NCI-H226 (cell line): Measurements from ENCODE around the gene FIBCD1.

Source experiments
- DNase-seq: peaks from one replicate; pipeline ENCODE4 v3.0.0-alpha.2; 2015

Gene FIBCD1

DNA sequence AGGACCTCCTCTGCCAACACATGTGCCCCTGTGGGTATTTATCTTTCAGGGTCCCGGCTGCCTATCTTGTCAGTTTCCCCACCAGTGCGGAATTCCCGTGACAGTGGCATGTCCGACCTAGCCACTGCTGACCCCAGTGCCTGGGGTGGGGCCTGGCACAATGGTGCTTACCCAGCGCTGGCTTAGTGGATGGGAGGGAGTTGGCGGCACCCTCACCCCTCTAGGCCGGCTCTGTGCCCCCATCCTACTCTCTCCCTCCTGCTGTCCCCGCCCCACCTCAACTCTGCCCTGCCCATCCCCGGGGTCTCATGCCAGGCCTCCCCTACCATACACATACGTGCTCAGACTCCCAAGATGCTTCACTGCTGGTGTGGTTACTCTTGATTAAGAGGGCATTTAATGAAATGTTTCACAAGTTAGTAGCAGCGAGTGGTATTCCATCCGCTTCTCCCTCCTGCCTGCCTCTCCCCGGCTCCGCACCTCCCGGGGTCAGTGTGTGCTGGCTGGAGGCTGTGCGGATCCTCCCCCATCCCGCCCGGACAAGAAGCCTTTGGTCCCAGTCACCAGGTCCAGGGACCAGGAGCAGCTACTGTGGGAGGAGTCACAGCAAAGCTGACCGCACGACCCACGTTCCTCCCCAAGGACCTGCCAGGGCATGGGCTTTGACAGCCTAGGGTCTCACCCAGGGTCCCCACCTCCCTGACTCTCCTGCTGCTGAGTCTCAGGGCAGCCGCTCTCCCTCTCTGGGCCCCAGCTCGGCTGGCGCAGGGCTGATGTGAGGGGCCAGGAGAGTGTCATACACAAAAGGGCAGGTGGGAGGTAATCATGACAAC lies 32.9 kb downstream of the FIBCD1 start:
- DNase-seq = no peak

GRCh38 chr9:130905125-130905901 lies 33.7 kb downstream of the FIBCD1 start:
- DNase-seq = no peak

- DNase-seq = no peak
Observed at GRCh38 chr9:130904070-130905044, 34.7 kb downstream of the FIBCD1 start.

- no peak for DNase-seq
Observed at GRCh38 chr9:130903194-130904069, 35.6 kb downstream of the FIBCD1 start.

GRCh38 chr9:130902204-130903185 lies 36.6 kb downstream of the FIBCD1 start:
- DNase-seq = no peak

DNA sequence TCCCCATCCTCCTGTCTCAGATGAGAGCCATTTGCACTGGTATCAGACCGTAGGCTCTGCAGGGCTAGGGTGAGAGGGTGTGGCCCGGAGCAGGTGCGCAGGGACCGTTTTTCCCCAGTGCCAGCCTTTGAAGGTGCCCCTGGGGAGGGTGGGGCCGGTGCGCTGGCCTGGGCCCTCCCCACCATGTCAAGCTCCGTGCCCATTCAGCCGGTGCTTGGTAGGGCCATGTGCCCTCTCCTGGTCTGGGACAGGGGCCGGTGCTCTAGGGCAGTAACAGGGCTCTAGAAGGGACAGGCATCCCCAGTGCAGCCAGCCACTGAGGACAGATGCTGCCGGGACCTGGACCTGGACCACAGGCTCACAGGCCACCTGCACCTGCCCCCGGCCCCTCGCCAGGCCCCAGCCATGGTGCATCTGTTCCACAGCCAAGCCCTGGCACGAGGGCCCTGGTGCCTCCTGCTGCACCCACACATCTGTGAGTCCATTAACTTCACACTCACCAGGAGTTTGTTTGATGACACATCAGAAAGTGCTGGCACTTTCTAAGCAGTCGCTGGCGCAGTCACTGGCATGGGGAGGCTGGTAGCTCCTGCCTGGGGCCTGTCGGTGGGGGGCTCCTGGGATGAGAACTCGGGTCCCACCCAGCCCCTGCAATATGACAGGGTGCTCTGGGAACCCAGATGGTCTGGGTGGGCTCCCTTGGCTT lies 37.4 kb downstream of the FIBCD1 start:
- DNase-seq = no peak

DNA sequence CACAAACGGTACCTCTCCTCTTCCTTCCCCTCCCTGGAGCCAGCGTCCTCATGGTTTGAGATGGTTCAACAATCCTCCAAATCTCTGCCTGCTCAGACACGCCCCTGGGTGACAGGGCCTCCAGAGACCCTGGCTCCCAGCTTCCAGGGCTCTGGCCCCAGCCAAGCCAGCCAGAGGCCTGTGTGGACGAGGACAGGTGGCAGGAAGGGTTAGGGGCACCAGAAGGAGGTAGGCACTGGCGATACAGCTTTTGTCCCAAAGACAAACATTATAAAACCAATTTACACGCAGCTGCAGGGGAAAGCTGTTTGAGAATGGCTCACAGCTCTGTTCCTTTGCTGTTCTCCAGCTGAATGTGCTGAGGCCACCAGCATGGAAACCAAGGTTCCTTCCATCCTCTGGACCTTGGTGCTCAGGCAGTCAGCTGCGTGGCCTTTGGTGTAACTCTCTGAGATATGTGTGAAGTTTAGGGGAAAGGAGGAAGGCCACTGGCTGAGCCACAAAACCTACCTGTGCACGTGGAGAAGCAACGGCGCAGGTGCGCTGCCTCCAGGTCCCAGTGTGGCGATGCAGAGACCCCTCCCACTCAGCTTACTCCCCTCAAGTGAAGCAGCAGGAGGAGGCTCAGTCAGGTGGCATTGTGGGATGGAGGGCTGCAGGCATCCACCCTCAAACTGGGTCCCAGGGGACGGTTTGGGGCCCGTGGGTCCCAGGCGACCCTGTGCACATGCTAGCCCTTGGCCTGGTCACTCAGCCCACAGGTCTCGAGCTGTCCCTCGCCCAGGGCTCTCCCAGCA lies 38.1 kb downstream of the FIBCD1 start:
- DNase-seq = no peak

- DNase-seq = no peak
Observed at GRCh38 chr9:130899051-130899748, 39.8 kb downstream of the FIBCD1 start.

GRCh38 chr9:130898552-130898852 lies 40.5 kb downstream of the FIBCD1 start:
- DNase-seq = no peak

GRCh38 chr9:130897848-130898551 lies 41.0 kb downstream of the FIBCD1 start:
- DNase-seq = no peak

GRCh38 chr9:130897105-130897751 lies 41.8 kb downstream of the FIBCD1 start:
- no peak for DNase-seq

DNA sequence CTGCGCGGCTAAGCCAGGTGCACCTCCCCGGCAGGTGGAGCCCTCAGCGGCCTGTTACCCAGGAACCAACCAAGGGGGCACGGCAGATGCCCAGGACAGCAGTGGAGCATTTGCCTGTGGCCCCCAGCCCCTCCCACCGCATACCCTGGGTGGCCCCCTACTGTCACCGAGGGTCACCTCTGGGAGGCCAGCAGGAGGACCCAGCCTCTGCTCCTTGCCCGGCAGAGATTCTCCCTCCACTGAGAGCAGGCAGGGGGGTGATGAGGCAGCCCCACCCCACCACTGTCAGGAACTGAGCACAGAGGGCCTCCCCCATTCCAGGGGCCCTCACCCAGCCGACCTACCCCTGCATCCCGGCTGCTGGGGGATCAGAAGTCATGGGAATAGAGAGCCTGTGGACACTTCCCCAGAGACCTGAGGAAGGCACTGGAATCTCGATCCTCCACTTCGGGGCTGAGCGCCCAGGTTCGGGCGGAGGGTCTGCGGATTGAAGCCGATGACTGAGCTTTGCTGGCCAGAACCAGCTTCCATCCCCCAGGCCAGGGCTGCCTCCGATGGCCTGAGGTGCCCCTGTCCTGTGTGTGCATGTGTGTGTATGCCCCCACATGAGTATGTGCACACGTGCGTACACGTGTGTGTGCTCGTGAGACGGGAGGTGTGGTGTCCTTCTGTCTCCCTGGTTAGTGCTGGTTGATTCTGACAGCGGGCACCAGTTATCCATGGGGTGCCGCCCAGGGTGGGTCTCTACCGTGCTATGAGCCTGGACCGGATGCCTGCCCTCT lies 42.6 kb downstream of the FIBCD1 start, which contains the start of gene QRFP:
Gene QRFP, minus strand, starts transcription at position 580 of the 782 bp plus-strand sequence. CDS start 2,974 bp downstream, outside the sequence.
- no peak for DNase-seq

- no peak for DNase-seq
Observed at GRCh38 chr9:130895481-130896232, 43.4 kb downstream of the FIBCD1 start.

- no peak for DNase-seq
Observed at GRCh38 chr9:130895038-130895437, 44.0 kb downstream of the FIBCD1 start.

DNA sequence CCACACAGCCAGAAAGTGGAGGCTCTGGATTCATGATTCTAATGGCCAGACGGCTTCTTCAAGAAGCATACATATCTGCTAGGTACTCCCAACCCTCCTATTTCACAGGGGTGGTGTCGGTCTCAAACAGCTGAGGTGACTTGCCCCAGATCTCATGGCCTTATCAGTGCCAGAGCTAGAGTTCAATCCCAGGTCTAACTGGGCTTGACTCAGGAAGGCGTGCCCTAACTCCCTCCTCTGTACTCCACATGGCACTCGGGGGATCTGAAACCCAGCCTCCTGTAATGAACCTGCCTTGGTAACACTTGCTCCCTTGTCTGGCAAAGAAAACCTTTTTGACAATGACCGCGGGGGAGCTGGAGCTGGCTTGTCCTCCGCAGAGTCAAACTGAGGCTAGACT lies 44.5 kb downstream of the FIBCD1 start:
- DNase-seq = no peak
